Tibial nerve (tissue), 4 donors: ENCODE measurements around the gene SUPT3H. TPM values are rescaled to one million over a fixed set of nuclear protein-coding genes. Genes with fewer than 3 reads are reported as not detected.
"Not testable (repeated sequence)": the region's sequence is repeated elsewhere in the genome, so short reads cannot be mapped to it uniquely, and the experiment has no call there.

Source experiments
- DNase-seq, 2 donors: peaks; one replicate each; pipeline ENCODE4 v3.0.0-alpha.2; 2019; ENCODE audit warnings: low spot score in 2 of 2
- H3K27ac ChIP-seq, 4 donors: fragments of 200-600 bp; sonication (generic) in 3 of 4; one replicate each; pipeline ENCODE4 v1.5.1; 2017 to 2019; ENCODE audit warnings: mild to moderate bottlenecking in 1 of 4
- H3K27me3 ChIP-seq, 2 donors: fragments of 200-600 bp; sonication (generic) in 1 of 2; one replicate each; pipeline versions ENCODE4 v1.5.1 to v1.6.0; 2017 to 2019
- H3K36me3 ChIP-seq, 3 donors: fragments of 200-600 bp; sonication (generic); one replicate each; pipeline ENCODE4 v1.5.1; 2018 to 2019
- H3K4me1 ChIP-seq, 4 donors: fragments of 200-600 bp; sonication (generic) in 3 of 4; one replicate each; pipeline ENCODE4 v1.5.1; 2017 to 2019
- H3K4me3 ChIP-seq, 4 donors: fragments of 200-600 bp; sonication (generic) in 3 of 4; one replicate each; pipeline ENCODE4 v1.5.1; 2017 to 2019; ENCODE audit warnings: mild to moderate bottlenecking in 1 of 4, moderate library complexity in 1 of 4
- H3K9me3 ChIP-seq, 4 donors: fragments of 200-600 bp; sonication (generic) in 3 of 4; one replicate each; pipeline ENCODE4 v1.5.1; 2017 to 2019
- EP300 ChIP-seq, 2 donors: sonication (generic); formaldehyde crosslinking; IDR thresholded peaks; one replicate each; pipeline ENCODE4 v1.6.1; 2017; ENCODE audit warnings: antibody characterized with exemption in 2 of 2, mild to moderate bottlenecking in 1 of 2
- POLR2A ChIP-seq, 2 donors: fragments of 450-650 bp; IDR thresholded peaks; one replicate each; pipeline ENCODE4 v1.6.1; 2017; ENCODE audit warnings: antibody characterized with exemption in 2 of 2, mild to moderate bottlenecking in 2 of 2, moderate library complexity in 2 of 2
- WGBS, 2 donors: methylation state at CpG; one replicate each; pipeline ENCODE4 v1.1.5; 2018; 5-methylcytosine and 5-hydroxymethylcytosine counted together
- total RNA-seq, 4 donors: library from RNA; depleted of rRNA; stranded (reverse); fragments of >200 nt; gene quantifications; one replicate each; pipeline ENCODE4 v1.1.0, GENCODE V29; 2016
- TF ChIP-seq, protein P1 (sequence below), 5 experiments: fragments of 200-600 bp in 3 of 5; fragments of 450-650 bp in 2 of 5; sonication (generic) in 3 of 5; IDR thresholded peaks; one replicate each; pipeline ENCODE4 v1.5.1; 2016 to 2019; ENCODE audit warnings: antibody characterized with exemption in 5 of 5, mild to moderate bottlenecking in 3 of 5, moderate library complexity in 2 of 5

The SUPT3H gene
- total RNA-seq, 4 donors from 2014 or later: 6.6 to 16.5 (median 14.8) TPM

- H3K4me3 ChIP-seq: no peak overlapping the region
- WGBS, 2 donors: 50 to 85% methylated on average over 1 of the region's 1 CpG
- no peaks in the 10 kb centered on the region for H3K36me3 ChIP-seq
- DNase-seq: no peak
- H3K27me3 ChIP-seq: no peaks in the 10 kb centered on the region
- no peaks in the 10 kb centered on the region for H3K4me1 ChIP-seq
- H3K9me3 ChIP-seq: peaks cover 0 to 29% (median 2%) of the 10 kb centered on the region in 4 donors
- no peak overlapping the region for H3K27ac ChIP-seq
- no peak for TF ChIP-seq EP300 (IDR thresholded peaks at IDR 0.05)
Measured at GRCh38 chr6:45148711-45149341, 228.9 kb downstream of the SUPT3H start.

DNA sequence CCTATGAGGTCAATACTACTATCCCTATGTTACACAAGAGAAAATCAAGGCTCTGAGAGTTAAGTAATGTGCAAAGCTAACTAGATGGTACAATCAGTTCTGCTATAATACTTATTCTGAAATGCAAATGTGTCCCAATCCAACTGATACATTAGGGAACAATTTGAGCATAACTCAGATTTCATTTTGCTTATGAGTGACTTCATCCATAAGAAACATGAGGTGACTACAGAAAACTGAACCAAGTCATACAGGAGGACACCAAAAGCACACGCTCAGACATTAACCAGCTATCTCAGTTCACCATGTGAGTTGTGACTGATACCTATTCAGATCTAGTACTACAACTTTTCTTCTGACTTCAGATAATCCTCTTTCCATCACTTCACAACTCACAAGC, 229.5 kb downstream of the SUPT3H start:
- WGBS, 2 donors: 86 to 94% methylated on average over 1 of the region's 1 CpG

GRCh38 chr6:45145658-45146057, 232.1 kb downstream of the SUPT3H start:
- H3K27me3 ChIP-seq, H3K27ac ChIP-seq, H3K4me1 ChIP-seq, H3K36me3 ChIP-seq, DNase-seq, H3K4me3 ChIP-seq: not testable (repeated sequence)
- WGBS, 2 donors: 95 to 97% methylated on average over 3 of the region's 3 CpGs
- H3K9me3 ChIP-seq: peaks cover 0 to 54% (median 9%) of the 10 kb centered on the region in 4 donors

More for the DNA sequence above, 229.5 kb downstream of the SUPT3H start:
- no peaks in the 10 kb centered on the region for H3K27me3 ChIP-seq
- no peak for TF ChIP-seq POLR2A (IDR thresholded peaks at IDR 0.05)
- TF ChIP-seq, protein P1, sequence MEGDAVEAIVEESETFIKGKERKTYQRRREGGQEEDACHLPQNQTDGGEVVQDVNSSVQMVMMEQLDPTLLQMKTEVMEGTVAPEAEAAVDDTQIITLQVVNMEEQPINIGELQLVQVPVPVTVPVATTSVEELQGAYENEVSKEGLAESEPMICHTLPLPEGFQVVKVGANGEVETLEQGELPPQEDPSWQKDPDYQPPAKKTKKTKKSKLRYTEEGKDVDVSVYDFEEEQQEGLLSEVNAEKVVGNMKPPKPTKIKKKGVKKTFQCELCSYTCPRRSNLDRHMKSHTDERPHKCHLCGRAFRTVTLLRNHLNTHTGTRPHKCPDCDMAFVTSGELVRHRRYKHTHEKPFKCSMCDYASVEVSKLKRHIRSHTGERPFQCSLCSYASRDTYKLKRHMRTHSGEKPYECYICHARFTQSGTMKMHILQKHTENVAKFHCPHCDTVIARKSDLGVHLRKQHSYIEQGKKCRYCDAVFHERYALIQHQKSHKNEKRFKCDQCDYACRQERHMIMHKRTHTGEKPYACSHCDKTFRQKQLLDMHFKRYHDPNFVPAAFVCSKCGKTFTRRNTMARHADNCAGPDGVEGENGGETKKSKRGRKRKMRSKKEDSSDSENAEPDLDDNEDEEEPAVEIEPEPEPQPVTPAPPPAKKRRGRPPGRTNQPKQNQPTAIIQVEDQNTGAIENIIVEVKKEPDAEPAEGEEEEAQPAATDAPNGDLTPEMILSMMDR (IDR thresholded peaks at IDR 0.05): no peak
- TF ChIP-seq EP300 (IDR thresholded peaks at IDR 0.05): no peak
- no peak for DNase-seq
- no peaks in the 10 kb centered on the region for H3K4me1 ChIP-seq
- no peaks in the 10 kb centered on the region for H3K36me3 ChIP-seq
- H3K4me3 ChIP-seq: no peak overlapping the region
- H3K9me3 ChIP-seq: peaks cover 0 to 31% (median 2%) of the 10 kb centered on the region in 4 donors
- no peak overlapping the region for H3K27ac ChIP-seq

DNA sequence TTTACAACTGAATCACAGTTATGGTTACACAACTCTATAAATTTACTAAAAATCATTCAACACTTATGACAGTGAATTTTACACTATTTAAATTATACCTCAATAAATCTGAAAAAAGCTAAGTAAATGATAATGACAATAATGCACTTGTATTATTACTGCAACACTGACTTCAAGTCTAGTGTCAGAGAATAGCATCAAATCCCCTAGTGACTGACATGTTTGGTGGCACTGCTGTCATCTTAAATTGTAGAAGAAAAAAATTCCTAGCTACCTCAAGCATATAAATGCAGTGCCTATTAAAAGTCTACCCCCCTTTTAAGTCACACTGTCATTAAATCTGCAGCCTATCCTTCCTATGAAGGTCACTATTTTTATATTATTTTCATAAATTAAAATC, 239.0 kb downstream of the SUPT3H start:
- no peak for DNase-seq
- TF ChIP-seq, protein P1 (IDR thresholded peaks at IDR 0.05): no peak
- TF ChIP-seq POLR2A (IDR thresholded peaks at IDR 0.05) (no peak), EP300 (IDR thresholded peaks at IDR 0.05) (no peak)
- Histone ChIP-seq H3K27me3 (no peaks in the 10 kb centered on the region), H3K27ac (no peak overlapping the region), H3K4me3 (no peak overlapping the region), H3K9me3 (peaks cover 0 to 49% (median 17%) of the 10 kb centered on the region in 4 donors), H3K4me1 (no peaks in the 10 kb centered on the region), H3K36me3 (no peaks in the 10 kb centered on the region)

DNA sequence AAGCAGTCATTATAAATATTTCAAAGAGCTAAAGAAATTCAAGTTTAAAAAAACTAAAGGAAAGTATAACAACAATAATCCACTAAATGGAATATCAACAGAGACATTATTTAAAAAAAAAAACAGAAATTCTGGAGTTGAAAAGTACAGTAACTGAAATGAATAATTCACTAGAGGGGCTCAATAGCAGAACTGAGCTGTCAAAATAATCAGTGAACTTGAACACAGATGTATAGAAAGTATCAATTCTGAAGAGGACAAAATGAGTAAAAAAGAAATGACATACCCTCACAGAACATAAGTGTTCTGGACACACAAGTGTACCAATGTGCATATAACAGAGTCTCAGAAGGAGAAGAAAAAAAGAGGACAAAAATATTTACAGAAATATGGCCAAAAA, 241.2 kb downstream of the SUPT3H start:
- no peak for DNase-seq
- H3K9me3 ChIP-seq: peaks cover 0 to 33% (median 10%) of the 10 kb centered on the region in 4 donors
- H3K27me3 ChIP-seq: no peaks in the 10 kb centered on the region
- H3K4me3 ChIP-seq: no peak overlapping the region
- peaks cover 0 to 10% (median 4%) of the 10 kb centered on the region in 4 donors for H3K4me1 ChIP-seq
- TF ChIP-seq, protein P1 (IDR thresholded peaks at IDR 0.05): no peak
- TF ChIP-seq POLR2A (IDR thresholded peaks at IDR 0.05): no peak
- TF ChIP-seq EP300 (IDR thresholded peaks at IDR 0.05): no peak
- no peaks in the 10 kb centered on the region for H3K36me3 ChIP-seq
- no peak overlapping the region for H3K27ac ChIP-seq

DNA sequence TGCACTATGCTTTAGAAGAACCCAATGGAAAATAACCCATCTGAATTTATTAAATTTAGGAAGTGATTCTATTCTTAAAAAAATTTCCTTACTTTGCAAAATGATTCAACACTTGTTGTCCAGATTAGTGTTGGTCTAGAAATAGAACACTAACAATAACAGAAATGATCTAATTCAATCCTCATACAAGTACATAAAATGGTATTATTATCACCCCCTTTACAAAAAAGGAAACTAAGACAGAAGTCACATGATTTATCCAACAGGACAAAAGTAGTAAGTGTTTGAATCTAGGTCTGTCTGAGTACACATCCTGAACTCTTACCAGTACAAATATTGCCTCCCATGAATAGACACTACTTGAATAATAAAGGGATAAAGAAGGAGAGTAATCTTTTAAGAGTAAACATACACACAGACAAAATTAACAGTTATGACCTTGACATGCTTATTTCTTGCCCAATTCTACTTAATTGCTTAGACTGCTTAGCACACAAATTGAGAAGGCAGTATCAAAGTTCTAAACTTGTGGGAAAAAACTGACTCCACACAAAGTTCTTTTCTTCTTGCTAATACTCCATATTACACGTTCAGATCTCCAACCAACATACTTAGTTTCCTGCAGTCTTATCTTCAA, 245.0 kb downstream of the SUPT3H start:
- Histone ChIP-seq H3K27me3 (no peaks in the 10 kb centered on the region), H3K4me3 (no peak overlapping the region), H3K27ac (no peak overlapping the region), H3K36me3 (no peaks in the 10 kb centered on the region), H3K9me3 (peaks cover 0 to 19% (median 8%) of the 10 kb centered on the region in 4 donors), H3K4me1 (peaks cover 0 to 10% (median 4%) of the 10 kb centered on the region in 4 donors)
- no peak for DNase-seq
- TF ChIP-seq EP300 (IDR thresholded peaks at IDR 0.05) (no peak), POLR2A (IDR thresholded peaks at IDR 0.05) (no peak)
- TF ChIP-seq, protein P1 (IDR thresholded peaks at IDR 0.05): no peak
- WGBS, 2 donors: 50 to 64% methylated on average over 1 of the region's 1 CpG
